A673 (cell line): ENCODE data around the gene OSBPL8. TPM values are rescaled to one million over a fixed set of nuclear protein-coding genes. Genes with fewer than 3 reads are reported as not detected.
"Not testable (repeated sequence)": the region's sequence is repeated elsewhere in the genome, so short reads cannot be mapped to it uniquely, and the experiment has no call there.

Experiments used
- BruUV-seq: library from RNA; stranded (reverse); fragments of 400-500 nt; replicated peaks from 2 replicates; lab custom pipeline; 2021; lab: Mats Ljungman, UMichigan
- CTCF ChIA-PET: fragments of 300-600 bp; sonication (Branson Sonifier 250); formaldehyde crosslinking; loops from one replicate; lab custom pipeline; 2022; ENCODE audit warnings: antibody characterized with exemption; lab: Charles Lee
- POLR2A ChIA-PET: fragments of 300-600 bp; sonication (Branson Sonifier 250); formaldehyde crosslinking; loops from one replicate; lab custom pipeline; 2022; ENCODE audit warnings: antibody characterized with exemption; ENCODE audit not compliant: low non-redundant PET; lab: Charles Lee
- DNase-seq: peaks from one replicate; pipeline ENCODE4 v3.0.0-alpha.2; 2015; ENCODE audit warnings: low spot score
- H3K27ac ChIP-seq: fragments of 200-600 bp; sonication (generic); 2 replicates; pipeline ENCODE4 v1.5.1; 2016; ENCODE audit warnings: mixed run types, low read depth, mild to moderate bottlenecking, mixed read lengths, antibody characterized with exemption, low read length; ENCODE audit not compliant: poor library complexity, severe bottlenecking
- H3K27me3 ChIP-seq: fragments of 200-600 bp; sonication (generic); replicated peaks from 2 replicates; pipeline ENCODE4 v1.6.1; 2017; ENCODE audit warnings: mixed run types, low read depth, mild to moderate bottlenecking, mixed read lengths, antibody characterized with exemption, low read length; ENCODE audit not compliant: insufficient read depth, poor library complexity
- H3K36me3 ChIP-seq: fragments of 200-600 bp; sonication (generic); 2 replicates; pipeline ENCODE4 v1.6.1; 2016; ENCODE audit warnings: mixed run types, mild to moderate bottlenecking, mixed read lengths, antibody characterized with exemption, low read length; ENCODE audit not compliant: insufficient read depth, poor library complexity, severe bottlenecking
- H3K4me1 ChIP-seq: fragments of 200-600 bp; sonication (generic); 2 replicates; pipeline ENCODE4 v1.6.1; 2017; ENCODE audit warnings: mixed run types, mild to moderate bottlenecking, mixed read lengths, antibody characterized with exemption, low read length; ENCODE audit not compliant: insufficient read depth, poor library complexity, severe bottlenecking
- H3K4me3 ChIP-seq: fragments of 200-600 bp; sonication (generic); 2 replicates; pipeline ENCODE4 v1.5.1; 2016; ENCODE audit warnings: low read depth, mixed run types, mild to moderate bottlenecking, mixed read lengths, low read length; ENCODE audit not compliant: poor library complexity, severe bottlenecking
- H3K9me3 ChIP-seq: fragments of 200-600 bp; sonication (generic); 2 replicates; pipeline ENCODE4 v1.6.1; 2016; ENCODE audit warnings: mixed run types, low read depth, mild to moderate bottlenecking, mixed read lengths, antibody characterized with exemption, low read length; ENCODE audit not compliant: poor library complexity, severe bottlenecking
- CTCF ChIP-seq: fragments of 300-800, 200-600 bp; sonication (generic); conservative IDR thresholded peaks from 2 replicates; pipeline ENCODE4 v1.5.1; 2017; ENCODE audit warnings: low read depth, mild to moderate bottlenecking, antibody characterized with exemption, low read length, moderate library complexity, mixed read lengths
- EZH2 ChIP-seq: fragments of 200-600 bp; sonication (generic); IDR thresholded peaks from 2 replicates; pipeline ENCODE4 v1.6.1; 2017; ENCODE audit warnings: borderline replicate concordance, low read depth, mild to moderate bottlenecking, mixed read lengths, antibody characterized with exemption, low read length; ENCODE audit not compliant: poor library complexity, severe bottlenecking
- intact Hi-C: fragments of 100-400 bp; cut with micrococcal nuclease; formaldehyde crosslinking; loops from one replicate; pipeline ENCODE4 v1.10.0; 2022; ENCODE audit not compliant: unreplicated experiment
- total RNA-seq: library from RNA; stranded (reverse); gene quantifications from 2 replicates; pipeline ENCODE4 v1.2.3, GENCODE V29; 2021

The OSBPL8 gene
- total RNA-seq, 1 experiment from 2014 or later = 86.1 TPM

- H3K27me3 ChIP-seq = no peaks in the 10 kb centered on the region
- ChIA-PET CTCF (no interaction called here), POLR2A (no interaction called here)
- H3K4me1 ChIP-seq = no peaks in the 10 kb centered on the region
- TF ChIP-seq EZH2 = no peak
- no peak for TF ChIP-seq CTCF
- no peak overlapping the region for H3K4me3 ChIP-seq
- no peak for DNase-seq
- no peaks in the 10 kb centered on the region for H3K9me3 ChIP-seq
- intact Hi-C loops = no loop called here
- no peak overlapping the region for H3K27ac ChIP-seq
- peaks cover 16% of the 10 kb centered on the region for H3K36me3 ChIP-seq
- BruUV-seq = no TSS peak
Observed at GRCh38 chr12:76383988-76384387, 175.6 kb downstream of the OSBPL8 start.

GRCh38 chr12:76379261-76379660 lies 180.3 kb downstream of the OSBPL8 start:
- TF ChIP-seq CTCF (no peak), EZH2 (no peak)
- DNase-seq = no peak
- ChIA-PET POLR2A (no interaction called here), CTCF (no interaction called here)
- H3K27me3 ChIP-seq = no peaks in the 10 kb centered on the region
- H3K27ac ChIP-seq = no peak overlapping the region
- H3K4me1 ChIP-seq = no peaks in the 10 kb centered on the region
- H3K36me3 ChIP-seq = peaks cover 29% of the 10 kb centered on the region
- BruUV-seq = no TSS peak
- H3K9me3 ChIP-seq = no peaks in the 10 kb centered on the region
- intact Hi-C loops = no loop called here
- no peak overlapping the region for H3K4me3 ChIP-seq

DNA sequence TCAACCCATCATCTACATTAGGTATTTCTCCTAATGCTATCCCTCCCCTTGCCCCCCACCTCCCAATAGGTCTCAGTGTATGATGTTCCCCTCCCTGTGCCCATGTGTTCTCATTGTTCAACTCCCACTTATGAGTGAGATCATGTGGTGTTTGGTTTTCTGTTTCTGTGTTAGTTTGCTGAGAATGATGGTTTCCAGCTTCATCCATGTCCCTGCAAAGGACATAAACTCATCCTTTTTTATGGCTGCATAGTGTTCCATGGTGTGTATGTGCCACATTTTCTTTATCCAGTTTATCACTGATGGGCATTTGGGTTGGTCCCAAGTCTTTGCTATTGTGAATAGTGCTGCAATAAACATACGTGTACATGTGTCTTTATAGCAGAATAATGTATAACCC lies 182.7 kb downstream of the OSBPL8 start:
- intact Hi-C loops, CTCF ChIA-PET, BruUV-seq, H3K27me3 ChIP-seq, H3K27ac ChIP-seq, H3K4me3 ChIP-seq, H3K4me1 ChIP-seq, H3K9me3 ChIP-seq, DNase-seq, POLR2A ChIA-PET: not testable (repeated sequence)
- peaks cover 35% of the 10 kb centered on the region for H3K36me3 ChIP-seq

GRCh38 chr12:76375939-76376338 lies 183.6 kb downstream of the OSBPL8 start:
- Histone ChIP-seq H3K27ac (no peak overlapping the region), H3K27me3 (no peaks in the 10 kb centered on the region), H3K4me3 (no peak overlapping the region), H3K4me1 (no peaks in the 10 kb centered on the region), H3K36me3 (peaks cover 35% of the 10 kb centered on the region), H3K9me3 (no peaks in the 10 kb centered on the region)
- BruUV-seq = no TSS peak
- CTCF ChIA-PET = no interaction called here
- intact Hi-C loops = no loop called here
- POLR2A ChIA-PET = interaction anchor here (0.5 kb wide), 1 partner anchor 18 kb away, joined by 7 read pairs; no protein-coding TSS in a partner anchor
- no peak for DNase-seq
- no peak for TF ChIP-seq CTCF
- TF ChIP-seq EZH2 = no peak
